HG02588 (cell line): ENCODE data around the gene ARL3.
"Not testable (repeated sequence)": the region's sequence is repeated elsewhere in the genome, so short reads cannot be mapped to it uniquely, and the experiment has no call there.

Experiments used
- ATAC-seq: cut with Tn5 transposase; IDR thresholded peaks from one replicate; pipeline ENCODE4 v1.9.1; 2021; ENCODE audit warnings: mild to moderate bottlenecking, moderate library complexity; ENCODE audit not compliant: unreplicated experiment

The ARL3 gene

DNA sequence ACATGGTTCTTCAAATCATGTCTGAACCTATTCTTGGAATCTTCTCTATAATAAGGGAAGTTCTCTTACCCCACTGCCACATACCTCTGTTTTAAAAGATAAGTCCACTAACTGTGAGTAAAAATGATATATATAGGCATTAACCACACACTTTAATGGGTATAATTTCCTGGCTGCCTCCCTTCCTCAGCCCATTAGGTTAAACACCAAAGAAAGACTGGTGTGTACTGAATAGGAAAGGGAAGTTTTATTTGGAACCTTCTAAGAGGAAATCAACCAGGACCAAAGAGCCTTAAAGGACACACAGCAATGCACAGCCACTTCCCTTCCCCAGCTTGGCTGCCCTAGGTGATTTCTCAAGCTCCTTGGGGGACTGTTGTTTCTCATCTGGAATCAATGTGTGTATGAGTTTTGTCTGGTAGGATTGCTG, 24.5 kb upstream of the ARL3 start:
- no peak for ATAC-seq

DNA sequence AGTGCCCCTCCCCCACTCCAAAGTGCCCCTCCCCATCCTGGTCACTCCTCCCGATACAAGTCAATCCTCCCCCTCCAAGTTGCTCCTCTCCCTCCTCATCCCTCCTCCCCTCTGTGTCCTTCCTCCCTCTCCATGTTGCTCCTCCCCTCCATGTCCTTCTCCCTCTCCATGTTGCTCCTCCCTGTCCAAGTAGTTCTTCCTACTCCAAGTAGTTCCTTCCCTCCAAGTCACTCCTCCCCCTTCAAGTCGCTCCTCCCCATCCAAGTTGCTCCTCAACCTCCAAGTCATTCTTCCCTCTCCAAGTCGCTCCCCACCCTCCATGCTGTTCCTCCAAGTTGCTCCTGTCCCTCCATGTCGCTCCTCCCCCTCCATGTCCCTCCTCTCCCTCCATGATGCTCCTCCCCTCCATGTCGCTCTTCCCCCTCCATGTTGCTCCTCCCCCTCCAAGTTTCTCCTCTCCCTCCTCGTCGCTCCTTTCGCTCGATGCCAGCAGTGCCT, 20.9 kb upstream of the ARL3 start:
- ATAC-seq: no peak

DNA sequence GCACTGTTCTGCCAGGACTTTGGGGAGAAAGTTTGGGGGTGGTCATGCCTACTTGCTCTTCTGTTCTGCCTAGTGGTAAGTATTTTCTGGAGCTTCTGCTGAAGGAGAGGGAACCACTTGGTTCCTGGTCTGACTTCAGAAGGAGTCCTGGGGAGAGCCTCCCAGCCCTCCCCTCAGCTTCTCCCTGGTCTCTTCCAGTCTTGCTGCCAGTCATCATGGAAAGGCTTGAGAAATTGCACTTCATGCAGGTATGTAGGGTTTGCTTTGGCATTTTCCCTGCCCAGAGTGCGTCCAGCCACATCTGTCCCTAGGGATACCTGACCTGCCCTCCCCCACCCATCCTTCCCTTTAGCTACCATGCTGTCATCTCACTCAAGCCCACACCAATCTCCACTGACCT, 18.5 kb upstream of the ARL3 start:
- no peak for ATAC-seq

DNA sequence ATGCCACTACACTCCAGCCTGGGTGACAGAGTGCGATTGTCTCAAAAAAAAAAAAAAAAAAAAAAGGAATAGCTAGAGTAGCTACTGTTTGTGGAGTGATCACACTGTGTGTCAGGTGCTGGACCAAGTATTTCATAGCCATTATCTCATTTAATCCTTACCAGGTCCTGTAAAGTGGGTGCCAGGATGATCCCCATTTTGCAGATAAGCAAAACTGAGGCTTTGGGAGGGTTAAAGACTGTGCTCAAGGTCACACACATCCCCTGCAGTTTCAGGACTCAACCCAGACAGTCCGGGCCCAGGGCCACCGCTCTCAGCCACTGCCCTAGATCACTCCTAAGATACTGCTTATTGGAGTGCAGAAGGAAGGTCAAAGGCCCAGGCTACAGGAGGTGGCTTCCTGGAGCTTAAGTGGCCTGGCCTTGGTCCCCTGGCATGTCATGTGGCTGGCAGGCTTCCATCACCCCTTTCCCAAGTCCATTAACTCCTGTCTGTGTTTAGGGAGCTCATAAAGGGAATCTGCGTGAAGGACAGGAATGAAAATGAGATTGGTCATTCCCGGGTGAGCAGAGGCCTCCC, 17.1 kb upstream of the ARL3 start:
- no peak for ATAC-seq

DNA sequence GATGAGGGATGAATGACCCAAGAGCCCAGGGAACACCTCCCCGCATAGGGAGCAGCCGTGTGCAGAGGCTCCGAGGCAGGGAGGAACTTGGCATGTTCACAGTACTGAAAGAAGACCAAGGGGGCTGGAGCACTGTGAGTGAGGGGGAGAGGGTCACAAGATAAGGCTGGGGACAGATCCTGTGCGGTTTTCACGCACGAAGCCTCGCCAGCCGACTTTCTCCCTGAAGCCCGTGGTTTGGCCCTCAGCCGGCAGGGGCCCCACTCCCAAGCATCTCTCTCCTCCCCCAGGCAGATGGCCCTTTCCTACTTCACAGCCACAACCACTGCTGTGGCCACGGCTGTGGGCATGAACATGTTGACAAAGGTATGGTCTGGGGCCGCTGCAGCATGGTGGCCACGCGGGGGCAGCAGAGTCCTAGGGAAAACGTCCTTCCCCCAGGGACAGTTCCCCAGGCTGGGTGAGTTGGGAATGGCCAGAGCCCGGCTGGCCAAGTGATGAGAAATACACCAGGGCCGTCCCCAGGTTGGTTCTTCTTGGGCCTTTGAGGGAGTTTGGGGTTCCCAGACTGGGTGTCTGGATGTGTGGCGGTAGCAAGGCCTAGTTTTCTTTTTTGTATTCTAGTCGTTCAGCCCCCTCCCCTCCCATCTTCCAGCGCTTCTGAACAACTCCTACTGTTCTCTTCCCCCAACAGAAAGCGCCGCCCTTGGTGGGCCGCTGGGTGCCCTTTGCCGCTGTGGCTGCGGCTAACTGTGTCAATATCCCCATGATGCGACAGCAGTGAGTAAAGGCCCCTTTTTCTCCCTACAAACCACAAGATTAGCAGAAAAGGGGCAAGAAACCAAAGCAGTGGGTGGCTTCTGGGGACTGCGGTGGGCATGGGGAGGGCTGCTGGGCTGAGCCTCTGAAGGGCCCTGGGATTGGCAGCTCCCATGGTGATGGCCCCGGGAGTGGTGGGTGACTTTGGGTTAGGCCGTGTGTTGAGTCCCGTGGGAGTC, 15.1 kb upstream of the ARL3 start:
- ATAC-seq: no peak

DNA sequence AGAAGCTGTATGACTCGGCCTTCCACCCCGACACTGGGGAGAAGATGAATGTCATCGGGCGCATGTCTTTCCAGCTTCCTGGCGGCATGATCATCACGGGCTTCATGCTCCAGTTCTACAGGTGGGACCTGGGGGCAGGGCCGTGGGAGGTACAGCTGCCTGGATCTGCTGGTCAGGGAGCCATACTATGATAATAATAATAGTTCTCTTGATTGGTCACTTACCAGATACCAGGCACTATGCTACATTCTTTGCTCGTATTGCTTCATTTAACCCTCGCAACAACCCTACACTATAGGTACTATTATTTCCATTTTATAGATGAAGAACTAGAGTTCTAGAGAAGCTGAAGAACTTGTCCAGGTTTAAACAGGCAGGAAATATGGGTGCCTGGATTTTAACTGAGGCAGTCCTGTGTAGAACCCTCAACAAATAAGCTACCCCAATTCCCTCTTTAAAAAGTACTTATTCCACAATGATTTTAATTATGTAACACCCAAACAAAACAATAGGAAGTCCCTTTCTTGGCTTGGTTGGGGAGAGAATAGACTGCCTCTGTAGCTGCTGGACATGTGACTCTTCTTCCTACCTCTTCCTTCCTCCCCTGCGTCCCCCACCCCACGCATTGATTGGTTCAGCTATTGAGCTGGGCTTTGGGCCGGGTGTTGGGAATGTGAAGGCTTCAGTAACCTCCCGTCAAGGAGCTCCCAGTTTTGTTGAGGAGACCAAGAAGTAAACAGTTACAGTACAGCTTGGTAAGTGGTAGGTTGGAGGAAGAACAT, 13.0 kb upstream of the ARL3 start:
- no peak for ATAC-seq

DNA sequence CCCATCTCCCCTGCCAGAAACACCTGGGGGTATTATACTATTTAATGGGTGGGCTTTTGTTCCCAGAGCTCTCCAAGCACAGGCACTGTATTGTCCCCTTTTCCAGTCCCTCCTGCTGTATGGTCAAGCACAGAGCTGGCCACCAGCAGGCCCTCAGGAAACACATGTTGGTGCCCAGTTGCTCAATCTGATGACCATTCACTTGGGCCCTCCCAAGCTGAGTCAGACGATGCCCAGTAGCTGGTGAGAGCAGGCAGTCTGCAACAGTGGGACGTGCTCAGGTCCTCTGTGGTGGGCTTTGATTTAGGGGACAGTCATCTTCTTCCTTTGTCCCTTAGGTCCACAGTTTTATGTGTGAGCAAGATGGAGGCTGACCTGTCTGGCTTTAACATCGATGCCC, 12.1 kb upstream of the ARL3 start:
- no peak for ATAC-seq

DNA sequence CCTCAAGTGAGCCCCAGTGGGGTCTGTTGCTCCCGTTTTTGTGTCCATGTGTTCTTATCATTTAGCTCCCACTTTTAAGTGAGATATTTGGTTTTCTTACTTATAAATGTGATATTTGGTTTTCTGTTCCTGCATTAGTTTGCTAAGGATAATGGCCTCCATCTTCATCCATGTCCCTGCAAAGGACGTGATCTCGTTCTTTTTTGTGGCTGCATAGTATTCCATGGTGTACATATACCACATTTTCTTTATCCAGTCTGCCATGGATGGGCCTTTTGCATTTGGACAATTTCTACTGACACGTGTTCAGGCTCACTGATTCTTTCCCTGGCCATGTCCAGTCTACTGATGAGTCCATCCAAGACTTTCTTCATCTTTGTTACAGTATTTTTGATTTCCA, 9.8 kb upstream of the ARL3 start:
- no peak for ATAC-seq

DNA sequence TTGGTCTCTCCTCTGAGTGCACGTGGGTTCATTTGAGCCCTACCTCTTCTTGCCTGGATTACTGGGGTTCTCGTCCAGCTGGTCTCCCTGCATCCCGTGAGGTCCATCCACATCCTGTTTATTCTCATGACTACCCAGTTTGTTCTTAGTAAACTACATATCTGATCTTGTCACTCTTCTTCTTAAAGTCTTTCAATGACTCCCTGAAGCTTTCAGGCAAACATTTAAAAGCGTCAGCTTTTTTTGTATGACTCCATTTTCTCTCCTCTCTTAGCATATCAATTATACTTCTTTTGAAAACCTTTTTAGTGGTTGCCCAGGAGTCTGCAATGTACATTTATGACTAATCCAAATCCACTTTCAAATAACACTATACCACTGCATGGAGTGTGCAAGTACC, 7.8 kb upstream of the ARL3 start:
- ATAC-seq: no peak

DNA sequence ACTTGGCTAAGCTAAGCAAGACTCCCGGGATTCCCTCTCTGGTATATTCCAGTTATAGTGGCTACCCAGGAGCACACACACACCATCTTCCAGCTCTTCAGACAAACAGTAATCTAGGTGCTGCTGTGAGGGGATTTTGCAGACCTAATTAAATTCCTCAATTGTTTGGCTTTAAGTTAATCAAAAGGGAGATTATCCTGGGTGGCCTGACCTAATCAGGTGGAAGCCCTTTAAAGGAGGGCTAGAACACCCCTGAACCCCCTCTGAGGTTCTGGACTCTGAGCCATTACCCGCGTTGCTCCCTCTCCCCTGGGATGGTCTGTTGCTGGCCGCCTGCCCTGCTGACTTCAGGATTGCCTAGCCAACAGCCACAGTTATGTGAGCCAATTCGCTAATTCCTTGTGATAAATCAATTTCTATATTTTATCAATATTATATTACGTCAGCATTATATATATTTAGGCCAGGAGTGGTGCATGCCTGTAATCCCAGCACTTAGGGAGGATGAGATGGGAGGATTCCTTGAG, 6.6 kb upstream of the ARL3 start:
- no peak for ATAC-seq

DNA sequence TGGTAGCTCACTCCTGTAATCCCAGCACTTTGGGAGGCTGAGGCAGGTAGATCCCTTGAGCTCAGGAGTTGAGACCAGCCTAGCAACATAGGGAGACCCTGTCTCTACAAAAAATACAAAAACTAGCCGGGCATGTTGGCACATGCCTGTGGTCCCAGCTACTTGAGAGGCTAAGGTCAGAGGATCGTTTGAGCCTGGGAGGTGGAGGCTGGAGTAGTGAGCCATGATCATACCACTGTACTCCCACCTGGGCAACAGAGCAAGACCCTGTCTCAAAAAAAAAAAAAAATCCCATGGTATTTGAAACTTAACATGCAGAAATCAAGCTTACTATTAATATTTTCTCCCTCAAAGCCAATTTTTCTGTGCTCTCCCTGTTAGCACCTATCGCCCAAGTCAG, 6.1 kb upstream of the ARL3 start:
- no peak for ATAC-seq

DNA sequence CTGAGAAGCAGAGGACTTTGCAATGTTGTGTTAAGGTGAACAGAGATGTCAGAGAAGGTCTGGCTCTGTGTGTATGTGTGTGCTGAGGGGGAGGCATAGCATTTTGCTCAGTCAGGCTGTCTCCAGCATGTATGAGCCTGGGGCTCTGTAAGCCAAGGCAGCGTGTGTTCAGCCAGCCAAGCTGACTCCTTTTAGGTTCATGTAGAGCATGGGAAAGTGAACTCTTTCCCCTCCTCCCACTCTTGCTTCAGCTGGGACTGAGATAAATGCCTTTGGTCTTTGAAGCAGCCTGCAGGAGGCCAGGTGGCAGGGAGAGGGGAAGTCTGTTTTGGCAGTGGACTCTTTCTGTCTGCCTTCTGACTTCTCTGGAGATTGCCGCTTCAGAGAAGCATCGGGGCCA, 4.0 kb upstream of the ARL3 start:
- ATAC-seq: no peak

DNA sequence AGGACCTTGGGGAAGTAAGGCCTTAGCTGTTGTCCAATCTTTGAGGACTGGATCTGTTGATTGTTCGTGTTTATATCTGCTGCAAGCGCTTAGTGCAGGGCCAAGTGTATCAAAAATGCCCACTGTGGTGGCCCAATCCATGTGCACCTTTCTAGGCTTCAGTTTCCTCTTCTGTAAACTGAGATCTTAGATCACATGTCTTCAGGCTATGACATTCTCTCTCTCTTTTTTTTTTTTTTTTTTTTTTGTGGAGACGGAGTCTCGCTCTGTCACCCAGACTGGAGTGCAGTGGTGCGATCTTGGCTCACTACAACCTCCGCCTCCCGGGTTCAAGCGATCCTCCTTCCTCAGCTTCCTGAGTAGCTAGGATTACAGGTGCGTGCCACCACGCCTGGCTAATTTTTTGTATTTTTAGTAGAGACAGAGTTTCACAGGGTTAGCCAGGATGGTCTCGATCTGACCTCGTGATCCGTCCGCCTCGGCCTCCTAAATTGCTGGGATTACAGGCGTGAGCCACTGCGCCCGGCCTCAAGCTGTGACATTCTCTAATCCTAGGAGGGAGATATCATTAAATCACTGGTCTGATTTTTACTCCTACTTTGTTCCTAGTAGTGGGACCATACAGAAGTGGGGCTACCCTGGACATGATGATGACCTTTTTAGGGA, 2.8 kb upstream of the ARL3 start:
- ATAC-seq: not testable (repeated sequence)

DNA sequence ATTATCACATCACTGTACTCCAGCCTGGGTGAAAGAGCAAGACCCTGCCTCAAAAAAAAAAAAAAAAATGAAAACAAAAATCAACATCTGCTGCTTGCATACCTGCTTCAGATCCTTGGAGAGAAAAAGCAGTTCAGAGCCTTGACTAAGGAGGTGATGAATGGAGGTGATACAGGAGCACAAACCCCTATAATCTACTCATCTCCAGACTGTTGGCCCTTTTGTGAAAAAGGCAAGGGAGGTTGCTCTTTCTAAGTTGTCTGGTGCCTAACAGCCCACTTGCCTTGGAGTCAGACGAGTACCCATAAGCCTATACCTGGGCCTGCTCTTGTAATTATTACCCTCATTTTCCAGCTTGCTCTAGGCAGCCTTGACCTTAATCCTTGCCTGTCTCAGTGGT, 1.7 kb upstream of the ARL3 start:
- no peak for ATAC-seq

DNA sequence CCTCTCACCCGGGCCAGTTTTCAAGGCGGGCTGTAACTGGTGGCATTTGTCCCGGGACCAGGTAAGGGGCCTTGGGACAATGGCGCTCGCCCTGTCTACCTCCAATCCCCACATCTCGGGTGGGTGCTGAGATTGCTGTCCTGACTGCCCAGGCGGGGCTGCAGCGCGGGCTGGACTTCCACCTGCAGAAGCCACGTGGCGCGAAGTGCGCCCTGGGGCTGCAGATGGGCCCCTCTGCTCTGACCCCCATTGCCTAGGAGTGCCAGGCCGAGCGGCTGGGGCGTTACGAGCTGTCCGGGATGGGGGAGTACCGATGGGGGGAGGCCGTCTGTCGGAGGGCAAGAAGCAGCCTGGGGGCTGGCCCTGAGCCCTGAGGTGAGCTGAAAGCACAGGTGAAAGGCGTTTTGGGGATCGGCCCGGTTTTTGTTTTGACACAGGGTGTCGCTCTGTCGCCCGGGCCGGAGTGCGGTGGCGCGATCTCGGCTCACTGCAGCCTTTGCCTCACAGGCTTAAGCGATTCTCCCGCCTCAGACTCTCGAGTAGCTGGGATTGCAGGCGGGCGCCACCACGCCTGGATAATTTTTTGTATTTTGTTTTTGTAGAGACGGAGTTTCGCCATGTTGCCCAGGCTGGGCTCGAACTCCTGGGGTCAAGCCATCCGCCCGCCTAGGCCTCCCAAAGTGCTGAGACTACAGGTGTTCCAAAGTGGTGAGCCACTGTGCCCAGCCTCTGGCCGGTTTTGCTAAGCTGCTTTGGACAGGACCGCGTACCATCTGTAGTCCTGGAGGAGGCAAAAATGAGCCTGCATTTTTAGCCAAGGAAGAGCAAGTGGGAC, 641 bp upstream of the ARL3 start, which contains the start of gene SFXN2:
SFXN2 (plus strand) TSS at position 16 of the 835 bp plus-strand sequence. CDS start 12,001 bp downstream, outside the sequence.
- peak; percentile 16 for ATAC-seq

DNA sequence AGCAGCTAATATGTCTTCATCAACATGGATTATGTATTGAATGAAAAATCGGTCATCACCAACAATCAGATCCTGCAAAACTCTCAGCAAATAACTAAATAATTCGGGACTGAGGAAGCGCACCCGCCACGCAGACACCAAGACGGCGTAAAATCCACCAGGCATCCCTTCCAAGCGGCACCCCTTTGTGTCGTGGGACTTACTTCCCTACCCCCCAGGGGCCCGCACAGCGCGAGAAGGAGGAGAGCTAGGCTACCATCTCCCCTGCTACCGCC, 721 bp downstream of the ARL3 start:
- peak; percentile 34 for ATAC-seq

DNA sequence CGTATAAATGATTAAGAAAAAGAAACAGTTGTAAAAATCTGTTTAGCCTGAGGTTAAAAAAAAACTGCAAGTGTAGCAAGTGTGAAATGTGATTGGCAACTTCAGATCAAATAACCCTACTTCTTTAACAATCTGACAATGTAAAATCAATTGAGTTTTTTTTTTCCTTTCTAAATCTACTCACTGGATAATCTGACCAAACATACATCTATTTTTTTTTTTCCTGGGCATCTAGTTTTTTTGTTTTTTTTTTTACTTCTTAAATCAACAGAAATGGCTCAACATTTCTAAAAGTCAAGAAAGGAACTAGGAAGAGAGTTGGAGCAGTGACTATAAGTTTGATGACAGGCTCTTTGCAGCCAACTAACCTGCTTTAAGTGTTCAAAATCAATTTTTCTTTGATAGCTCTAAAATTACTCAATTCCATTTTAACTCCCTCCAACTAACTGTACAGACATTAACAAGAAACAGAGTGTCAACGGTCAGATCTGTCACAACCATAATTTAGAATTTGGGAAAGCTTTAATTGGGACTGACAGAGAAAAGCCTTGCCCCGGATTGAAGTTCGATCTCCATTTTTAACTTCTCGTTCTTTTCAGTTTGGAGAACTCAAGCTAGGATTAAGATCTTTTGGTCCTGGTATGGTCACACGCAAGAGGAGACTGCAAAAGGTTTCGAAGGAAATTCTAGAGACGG, 1.2 kb downstream of the ARL3 start:
- ATAC-seq: no peak

DNA sequence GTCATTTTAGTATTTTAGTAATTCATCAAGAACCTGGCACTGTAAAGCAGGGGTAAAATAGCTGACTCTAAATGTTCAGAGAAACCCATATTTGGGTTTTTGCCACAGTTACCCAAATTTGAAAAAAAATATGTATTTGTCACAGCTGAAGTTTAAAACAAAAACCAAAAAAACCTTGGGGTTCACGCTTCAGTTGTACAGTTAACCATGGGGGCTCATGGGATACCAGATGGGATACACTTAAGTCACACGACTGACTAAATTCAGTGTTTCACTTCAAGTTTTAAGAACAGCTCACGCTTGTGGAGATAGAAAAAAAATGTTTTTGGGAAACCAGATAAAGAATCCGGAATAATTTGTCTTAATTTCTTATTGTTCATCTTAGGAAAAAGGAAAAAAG, 2.1 kb downstream of the ARL3 start:
- ATAC-seq: no peak

DNA sequence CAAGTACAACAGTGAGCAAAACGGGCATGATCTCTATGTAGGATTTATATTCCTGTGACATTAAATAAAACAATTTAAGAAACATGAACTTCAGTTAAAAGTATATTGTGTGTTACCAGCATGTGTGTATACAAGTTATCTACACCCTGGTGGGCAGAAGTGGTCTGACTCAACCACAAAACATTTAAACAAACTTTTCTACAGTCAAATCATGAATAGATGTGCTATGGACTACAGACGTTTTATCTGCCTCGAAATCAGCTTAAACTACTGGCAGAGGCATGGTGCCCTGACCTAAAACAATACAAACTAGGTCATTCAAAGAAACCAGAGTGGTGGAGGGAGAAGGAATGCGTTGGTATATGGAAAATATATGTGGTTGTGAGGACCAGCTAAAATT, 3.6 kb downstream of the ARL3 start:
- ATAC-seq: no peak
